HUES48 (cell line): ENCODE measurements around the gene HMOX2.
A peak's percentile ranks its signal among the peaks of the same experiment; 100 is the strongest.

Source experiments
- H3K27ac ChIP-seq: one replicate; pipeline ENCODE4 v1.7.0; 2013; ENCODE audit warnings: low read depth, low read length, inconsistent platforms
- H3K27me3 ChIP-seq: 2 replicates; pipeline ENCODE4 v1.6.1; 2013; ENCODE audit warnings: mild to moderate bottlenecking, low read length; ENCODE audit not compliant: control insufficient read depth, insufficient read depth
- H3K36me3 ChIP-seq: 2 replicates; pipeline ENCODE4 v1.6.1; 2013; ENCODE audit warnings: low read length; ENCODE audit not compliant: control insufficient read depth, insufficient read depth
- H3K4me1 ChIP-seq: 2 replicates; pipeline ENCODE4 v1.6.1; 2013; ENCODE audit warnings: mild to moderate bottlenecking, low read length; ENCODE audit not compliant: control insufficient read depth, insufficient read depth
- H3K4me3 ChIP-seq: 2 replicates; pipeline ENCODE4 v1.5.1; 2013; ENCODE audit warnings: mild to moderate bottlenecking, low read depth, low read length
- H3K9ac ChIP-seq: 2 replicates; pipeline ENCODE4 v1.6.1; 2013; ENCODE audit warnings: mild to moderate bottlenecking, low read depth, low read length, moderate library complexity
- H3K9me3 ChIP-seq: 2 replicates; pipeline ENCODE4 v1.6.1; 2013; ENCODE audit warnings: low read length; ENCODE audit not compliant: control insufficient read depth, insufficient read depth

The HMOX2 gene

GRCh38 chr16:4443986-4444385 is 32.2 kb upstream of the HMOX2 start:
- no peak overlapping the region for H3K4me3 ChIP-seq
- no peaks in the 10 kb centered on the region for H3K27me3 ChIP-seq
- H3K9me3 ChIP-seq = no peaks in the 10 kb centered on the region
- no peaks in the 10 kb centered on the region for H3K4me1 ChIP-seq
- H3K27ac ChIP-seq = no peak overlapping the region
- H3K9ac ChIP-seq = no peak overlapping the region
- peaks cover 92% of the 10 kb centered on the region for H3K36me3 ChIP-seq

GRCh38 chr16:4450430-4450829 is 25.8 kb upstream of the HMOX2 start:
- Histone ChIP-seq H3K9me3 (no peaks in the 10 kb centered on the region), H3K27ac (no peak overlapping the region), H3K4me3 (no peak overlapping the region), H3K36me3 (peaks cover 81% of the 10 kb centered on the region), H3K4me1 (no peaks in the 10 kb centered on the region), H3K27me3 (no peaks in the 10 kb centered on the region), H3K9ac (no peak overlapping the region)

GRCh38 chr16:4450931-4451519 is 25.2 kb upstream of the HMOX2 start:
- Histone ChIP-seq H3K27ac (no peak overlapping the region), H3K9me3 (no peaks in the 10 kb centered on the region), H3K36me3 (peaks cover 82% of the 10 kb centered on the region), H3K9ac (no peak overlapping the region), H3K4me1 (no peaks in the 10 kb centered on the region), H3K27me3 (no peaks in the 10 kb centered on the region), H3K4me3 (no peak overlapping the region)

DNA sequence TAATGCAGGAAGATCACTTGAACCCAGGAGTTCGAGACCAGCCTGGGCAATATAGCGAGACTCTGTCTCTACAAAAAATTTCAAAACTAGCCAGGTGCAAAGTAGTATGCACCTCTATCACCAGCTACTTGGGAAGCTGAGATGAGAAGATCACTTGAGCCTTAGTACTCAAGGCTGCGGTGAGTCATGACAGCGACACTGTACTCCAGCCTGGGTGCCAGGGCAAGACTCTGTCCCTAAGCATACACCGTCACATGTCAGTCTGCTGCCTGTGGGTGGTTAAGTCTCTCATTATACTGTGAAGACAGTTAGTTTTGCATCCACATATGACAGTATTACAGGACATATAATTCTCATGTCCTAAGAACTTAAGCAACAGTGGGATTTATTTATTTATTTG is 23.5 kb upstream of the HMOX2 start:
- no peak overlapping the region for H3K4me3 ChIP-seq
- peaks cover 79% of the 10 kb centered on the region for H3K36me3 ChIP-seq
- no peaks in the 10 kb centered on the region for H3K27me3 ChIP-seq
- no peaks in the 10 kb centered on the region for H3K4me1 ChIP-seq
- H3K9me3 ChIP-seq = no peaks in the 10 kb centered on the region
- no peak overlapping the region for H3K9ac ChIP-seq
- no peak overlapping the region for H3K27ac ChIP-seq

GRCh38 chr16:4454623-4455022 is 21.6 kb upstream of the HMOX2 start:
- Histone ChIP-seq H3K9ac (no peak overlapping the region), H3K9me3 (no peaks in the 10 kb centered on the region), H3K4me3 (no peak overlapping the region), H3K27ac (no peak overlapping the region), H3K36me3 (peaks cover 61% of the 10 kb centered on the region), H3K4me1 (no peaks in the 10 kb centered on the region), H3K27me3 (no peaks in the 10 kb centered on the region)

- Histone ChIP-seq H3K9ac (no peak overlapping the region), H3K4me1 (no peaks in the 10 kb centered on the region), H3K4me3 (no peak overlapping the region), H3K36me3 (peaks cover 57% of the 10 kb centered on the region), H3K9me3 (no peaks in the 10 kb centered on the region), H3K27ac (no peak overlapping the region), H3K27me3 (no peaks in the 10 kb centered on the region)
Observed at GRCh38 chr16:4455081-4455480, 21.1 kb upstream of the HMOX2 start.

- peaks cover 48% of the 10 kb centered on the region for H3K36me3 ChIP-seq
- H3K4me3 ChIP-seq = no peak overlapping the region
- H3K4me1 ChIP-seq = no peaks in the 10 kb centered on the region
- H3K27ac ChIP-seq = no peak overlapping the region
- H3K9ac ChIP-seq = no peak overlapping the region
- H3K27me3 ChIP-seq = no peaks in the 10 kb centered on the region
- no peaks in the 10 kb centered on the region for H3K9me3 ChIP-seq
Observed at GRCh38 chr16:4455951-4456350, 20.2 kb upstream of the HMOX2 start.

DNA sequence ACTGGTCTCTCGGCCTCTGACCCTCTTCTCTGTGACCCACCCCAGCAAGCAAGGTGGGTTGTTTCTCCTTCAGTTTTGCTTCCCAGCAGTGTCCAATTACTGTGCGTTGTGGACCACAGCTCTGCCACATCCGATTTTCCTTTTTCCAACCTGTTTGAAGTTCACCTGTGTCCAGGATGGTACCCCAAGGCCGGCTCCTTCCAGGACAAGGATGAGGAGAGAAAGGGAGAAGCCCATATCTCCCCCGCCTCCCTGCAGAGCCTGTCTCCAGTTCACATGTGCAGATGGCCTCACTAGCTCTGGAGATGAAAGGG is 15.3 kb upstream of the HMOX2 start:
- Histone ChIP-seq H3K4me3 (no peak overlapping the region), H3K9me3 (no peaks in the 10 kb centered on the region), H3K27me3 (no peaks in the 10 kb centered on the region), H3K4me1 (no peaks in the 10 kb centered on the region), H3K9ac (no peak overlapping the region), H3K27ac (no peak overlapping the region), H3K36me3 (peaks cover 45% of the 10 kb centered on the region)

GRCh38 chr16:4461250-4462085 is 14.7 kb upstream of the HMOX2 start:
- Histone ChIP-seq H3K4me3 (no peak overlapping the region), H3K27ac (peak overlapping the region; percentile 47), H3K4me1 (no peaks in the 10 kb centered on the region), H3K27me3 (no peaks in the 10 kb centered on the region), H3K9me3 (no peaks in the 10 kb centered on the region), H3K9ac (no peak overlapping the region), H3K36me3 (peaks cover 45% of the 10 kb centered on the region)

GRCh38 chr16:4463522-4464163 is 12.6 kb upstream of the HMOX2 start:
- Histone ChIP-seq H3K27me3 (no peaks in the 10 kb centered on the region), H3K4me1 (no peaks in the 10 kb centered on the region), H3K36me3 (peaks cover 61% of the 10 kb centered on the region), H3K9ac (no peak overlapping the region), H3K4me3 (no peak overlapping the region), H3K27ac (no peak overlapping the region), H3K9me3 (no peaks in the 10 kb centered on the region)
